ENCODE results near the gene HOXC12.

Gene HOXC12

DNA sequence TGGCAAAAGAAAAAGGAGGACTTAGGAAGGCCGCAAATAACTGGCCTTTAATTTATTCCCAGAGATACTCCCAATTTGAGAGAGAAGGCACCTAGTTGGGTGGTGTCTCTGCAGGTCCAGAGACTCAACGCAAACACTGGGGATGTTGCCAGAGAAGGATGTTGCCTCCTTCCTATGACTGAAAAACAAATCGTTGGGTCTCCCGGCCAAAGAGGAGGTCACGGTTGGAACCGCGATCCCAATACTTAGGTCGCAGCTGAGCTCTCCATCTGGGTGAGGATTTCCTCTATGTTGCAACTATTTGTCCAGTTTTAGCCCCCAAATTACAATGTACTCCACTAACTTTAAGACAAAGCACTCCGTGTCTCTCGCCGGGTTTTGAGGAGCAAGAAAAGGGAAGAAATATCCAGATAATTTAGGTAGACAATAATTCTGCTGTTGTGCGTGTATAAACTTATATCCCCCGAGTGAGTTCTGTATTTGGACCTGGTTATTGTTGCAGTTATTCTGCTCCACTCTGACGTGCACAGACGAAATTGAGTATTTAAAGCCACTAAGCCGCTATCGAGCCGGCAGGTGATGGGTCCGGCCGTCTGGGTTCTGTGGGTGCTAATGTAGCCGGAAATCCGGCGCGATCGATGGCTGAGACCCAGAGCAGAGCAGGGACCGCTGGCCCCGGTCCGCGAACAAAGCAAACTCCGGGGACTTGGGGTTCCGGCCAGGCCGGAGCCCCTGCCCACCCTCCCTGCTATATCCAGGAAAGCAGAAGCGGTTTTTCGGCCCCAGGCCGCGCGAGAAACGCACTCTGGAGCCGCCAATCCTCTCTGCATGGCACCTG is 5.7 kb downstream of the HOXC12 start:
- H3K36me3 ChIP-seq (ENCODE audit: insufficient read depth, low read length) = no peaks in the 10 kb centered on the region
- no peak overlapping the region for H3K27ac ChIP-seq (ENCODE audit: low read depth, low read length)
- no peak overlapping the region; the same call in 1 of the 2 replicates for H3K4me3 ChIP-seq (ENCODE audit: low read depth, low read length)
- H3K27me3 ChIP-seq (ENCODE audit: insufficient read depth, low read length) = peaks cover 100% of the 10 kb centered on the region
- no peak overlapping the region for H2AFZ ChIP-seq (ENCODE audit: low read length, unreplicated experiment)
- no peaks in the 10 kb centered on the region for H3K79me2 ChIP-seq (ENCODE audit: control insufficient read depth, insufficient read depth, low read length, unreplicated experiment)
- H3K4me1 ChIP-seq (ENCODE audit: control insufficient read depth, insufficient read depth, low read length, unreplicated experiment) = no peaks in the 10 kb centered on the region

DNA sequence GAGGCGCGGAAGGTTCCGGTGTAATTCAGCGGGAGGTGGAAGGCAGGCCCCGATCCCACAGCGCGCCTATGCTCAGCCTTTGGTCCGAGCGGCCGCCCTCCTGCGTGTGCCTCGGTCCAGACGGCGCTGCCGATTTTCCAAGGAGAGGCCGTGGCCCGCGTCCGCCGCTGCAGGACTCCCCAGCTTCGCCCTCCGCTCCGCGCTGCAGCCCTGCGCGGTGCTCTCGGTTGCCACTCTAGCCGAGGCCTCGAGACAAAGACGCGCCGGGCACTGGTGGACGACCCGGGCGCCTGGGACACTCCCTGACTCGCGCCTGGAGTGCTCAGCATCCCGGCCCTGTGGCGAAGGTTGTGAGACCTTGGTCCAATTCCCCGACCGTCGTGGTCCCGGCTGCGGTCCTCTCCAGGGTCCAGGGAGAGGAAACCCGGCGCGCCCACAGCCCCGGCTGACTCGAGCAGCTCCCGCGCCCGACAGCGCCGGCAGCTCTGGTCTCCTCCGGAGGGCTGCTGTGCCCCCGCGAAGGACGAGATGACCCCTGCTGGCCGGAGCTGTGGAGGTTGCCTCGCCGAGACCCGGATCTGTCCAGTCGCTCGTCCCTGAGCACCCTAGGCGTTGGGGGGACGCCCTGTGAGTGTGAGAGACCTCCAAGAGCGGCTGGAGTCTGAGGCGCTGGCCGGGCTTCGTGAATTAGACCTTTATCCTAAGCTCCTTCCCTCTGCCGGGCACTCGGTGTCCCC is 6.5 kb downstream of the HOXC12 start:
- H3K27ac ChIP-seq (ENCODE audit: low read depth, low read length) = no peak overlapping the region
- no peak overlapping the region; the same call in 1 of the 2 replicates for H3K4me3 ChIP-seq (ENCODE audit: low read depth, low read length)
- no peaks in the 10 kb centered on the region for H3K79me2 ChIP-seq (ENCODE audit: control insufficient read depth, insufficient read depth, low read length, unreplicated experiment)
- no peaks in the 10 kb centered on the region for H3K36me3 ChIP-seq (ENCODE audit: insufficient read depth, low read length)
- H2AFZ ChIP-seq (ENCODE audit: low read length, unreplicated experiment) = no peak overlapping the region
- H3K4me1 ChIP-seq (ENCODE audit: control insufficient read depth, insufficient read depth, low read length, unreplicated experiment) = no peaks in the 10 kb centered on the region
- peaks cover 100% of the 10 kb centered on the region for H3K27me3 ChIP-seq (ENCODE audit: insufficient read depth, low read length)

DNA sequence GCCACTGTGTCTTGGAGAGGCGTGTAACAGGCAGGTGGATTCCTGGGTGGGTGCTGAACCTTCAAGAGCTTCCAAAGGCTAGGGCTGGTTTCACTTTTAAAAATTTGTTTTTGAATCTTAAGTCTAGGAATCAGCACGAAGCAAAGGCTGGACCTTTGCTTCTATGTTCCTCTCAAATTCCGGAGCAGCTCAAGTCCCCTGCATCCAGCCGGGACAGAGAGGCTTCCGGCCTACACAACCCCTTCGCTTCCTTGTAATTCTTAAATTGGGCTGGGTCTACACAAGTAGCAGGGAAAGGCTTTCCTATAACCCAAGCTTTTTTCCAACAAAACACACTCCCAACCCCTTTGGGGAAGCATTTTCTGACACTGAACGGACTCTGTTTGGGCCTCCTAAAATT is 8.3 kb downstream of the HOXC12 start:
- Histone ChIP-seq H3K36me3 (ENCODE audit: insufficient read depth, low read length) (no peaks in the 10 kb centered on the region), H3K79me2 (ENCODE audit: control insufficient read depth, insufficient read depth, low read length, unreplicated experiment) (no peaks in the 10 kb centered on the region), H2AFZ (ENCODE audit: low read length, unreplicated experiment) (no peak overlapping the region), H3K4me1 (ENCODE audit: control insufficient read depth, insufficient read depth, low read length, unreplicated experiment) (peaks cover 3% of the 10 kb centered on the region), H3K27me3 (ENCODE audit: insufficient read depth, low read length) (peaks cover 100% of the 10 kb centered on the region), H3K4me3 (ENCODE audit: low read depth, low read length) (no peak overlapping the region), H3K27ac (ENCODE audit: low read depth, low read length) (no peak overlapping the region)

DNA sequence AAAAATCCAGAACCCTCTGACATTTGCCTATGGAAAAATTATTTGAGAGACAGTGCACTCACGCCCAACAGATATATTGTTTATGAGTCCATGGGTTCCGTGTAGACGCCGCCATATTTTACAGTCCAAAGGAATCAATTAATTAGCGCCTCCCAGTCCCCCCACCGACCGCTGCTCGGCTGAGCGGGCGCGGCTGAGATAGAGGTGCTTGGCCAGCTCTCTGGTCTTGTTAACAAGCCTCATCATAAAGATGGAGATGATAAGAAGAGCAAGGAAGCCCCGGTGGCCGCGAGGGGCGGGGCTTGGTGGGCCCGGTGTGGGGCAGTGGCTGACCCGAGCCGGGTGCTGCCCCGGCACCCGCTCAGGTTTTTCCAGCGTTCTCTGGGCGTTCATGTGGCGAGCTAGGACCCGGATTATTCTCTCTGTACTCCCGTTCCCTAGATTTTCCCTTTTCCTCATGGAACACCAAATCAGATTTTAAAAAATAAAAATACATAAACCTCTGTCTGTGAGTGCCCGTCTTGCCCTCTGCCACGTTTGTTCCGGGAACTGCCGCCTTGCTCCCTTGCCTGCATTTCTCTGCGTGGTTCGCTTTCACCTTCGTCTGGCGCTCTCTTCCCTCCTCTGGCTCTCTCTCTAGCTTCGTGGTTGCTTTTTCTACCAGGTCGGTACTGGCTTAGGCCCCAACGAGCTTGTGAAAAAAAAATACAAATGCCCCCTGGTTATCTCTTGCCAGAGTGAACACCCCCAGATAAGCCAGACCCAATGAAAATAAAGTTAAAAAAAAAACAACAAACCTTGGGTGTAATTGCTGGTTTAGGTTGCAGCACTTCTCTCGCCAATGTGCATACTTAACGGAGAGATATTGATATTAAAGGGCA is 9.0 kb downstream of the HOXC12 start:
- Histone ChIP-seq H2AFZ (ENCODE audit: low read length, unreplicated experiment) (no peak overlapping the region), H3K4me3 (ENCODE audit: low read depth, low read length) (no peak overlapping the region), H3K4me1 (ENCODE audit: control insufficient read depth, insufficient read depth, low read length, unreplicated experiment) (peaks cover 3% of the 10 kb centered on the region), H3K27ac (ENCODE audit: low read depth, low read length) (no peak overlapping the region), H3K27me3 (ENCODE audit: insufficient read depth, low read length) (peaks cover 100% of the 10 kb centered on the region), H3K79me2 (ENCODE audit: control insufficient read depth, insufficient read depth, low read length, unreplicated experiment) (no peaks in the 10 kb centered on the region), H3K36me3 (ENCODE audit: insufficient read depth, low read length) (no peaks in the 10 kb centered on the region)

DNA sequence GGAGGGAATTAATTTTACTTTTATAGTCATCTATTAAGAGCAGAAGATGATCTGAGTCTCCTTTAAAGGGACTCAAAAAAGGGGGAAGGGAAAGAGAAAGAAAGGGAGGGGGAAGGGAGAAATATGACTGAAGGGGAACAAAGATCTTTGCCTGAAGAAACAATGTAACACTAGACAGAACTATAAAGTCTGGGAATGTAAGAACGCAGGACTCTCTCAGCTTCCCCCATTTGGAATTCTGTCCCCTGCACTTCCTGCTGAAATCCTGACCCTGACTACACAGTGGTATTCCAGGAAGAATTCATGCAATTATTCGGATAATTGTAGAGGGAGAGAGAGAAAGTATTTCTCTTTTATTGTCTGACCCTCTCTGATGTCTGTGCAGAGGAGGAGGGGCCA is 9.6 kb downstream of the HOXC12 start:
- Histone ChIP-seq H3K79me2 (ENCODE audit: control insufficient read depth, insufficient read depth, low read length, unreplicated experiment) (no peaks in the 10 kb centered on the region), H2AFZ (ENCODE audit: low read length, unreplicated experiment) (no peak overlapping the region), H3K27me3 (ENCODE audit: insufficient read depth, low read length) (peaks cover 100% of the 10 kb centered on the region), H3K27ac (ENCODE audit: low read depth, low read length) (no peak overlapping the region), H3K4me1 (ENCODE audit: control insufficient read depth, insufficient read depth, low read length, unreplicated experiment) (peaks cover 3% of the 10 kb centered on the region), H3K4me3 (ENCODE audit: low read depth, low read length) (no peak overlapping the region), H3K36me3 (ENCODE audit: insufficient read depth, low read length) (no peaks in the 10 kb centered on the region)

DNA sequence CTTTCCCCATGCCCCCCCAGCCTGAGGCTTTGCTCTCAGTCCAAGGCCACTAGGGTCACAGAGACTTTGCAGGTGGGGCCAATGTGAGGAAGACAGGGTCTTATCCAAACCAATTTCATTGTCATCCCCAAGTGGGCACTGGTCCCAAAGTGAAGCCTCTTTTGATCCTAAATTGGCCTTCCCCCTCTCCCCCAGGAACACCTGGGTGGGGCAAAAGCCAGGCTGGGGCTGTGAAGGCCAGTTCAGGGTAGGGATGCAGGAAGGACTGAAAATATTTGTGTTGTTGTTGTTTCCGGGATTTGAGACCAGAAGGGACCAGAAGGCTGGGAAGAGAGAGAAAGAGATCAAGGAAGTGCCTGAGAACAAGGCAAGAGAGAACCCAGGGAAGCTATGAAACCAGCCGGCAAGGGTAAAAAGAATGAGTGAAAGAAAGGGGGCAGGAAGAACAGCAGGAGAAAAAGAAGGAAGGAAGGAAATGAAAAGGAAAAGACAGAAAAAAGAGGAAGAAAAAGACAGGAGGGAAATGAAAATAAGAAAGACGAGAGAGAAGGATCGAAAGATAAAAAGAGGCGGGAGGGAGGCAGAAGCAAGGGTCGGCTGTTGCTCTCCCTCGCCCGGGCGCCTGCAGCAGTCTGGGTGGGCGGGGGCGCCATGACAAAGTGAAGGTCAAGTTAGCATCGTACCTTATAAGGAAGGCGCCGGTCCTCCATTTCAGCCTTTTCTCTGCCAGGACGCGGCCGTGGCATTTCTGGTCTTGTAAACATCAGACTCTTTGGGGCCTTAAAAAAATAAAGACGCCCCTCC is 10.8 kb downstream of the HOXC12 start:
- Histone ChIP-seq H3K4me1 (ENCODE audit: control insufficient read depth, insufficient read depth, low read length, unreplicated experiment) (peaks cover 3% of the 10 kb centered on the region), H2AFZ (ENCODE audit: low read length, unreplicated experiment) (peak overlapping the region; percentile 21), H3K79me2 (ENCODE audit: control insufficient read depth, insufficient read depth, low read length, unreplicated experiment) (no peaks in the 10 kb centered on the region), H3K36me3 (ENCODE audit: insufficient read depth, low read length) (no peaks in the 10 kb centered on the region), H3K4me3 (ENCODE audit: low read depth, low read length) (peak overlapping the region; percentile 49), H3K27me3 (ENCODE audit: insufficient read depth, low read length) (peaks cover 100% of the 10 kb centered on the region), H3K27ac (ENCODE audit: low read depth, low read length) (no peak overlapping the region)

DNA sequence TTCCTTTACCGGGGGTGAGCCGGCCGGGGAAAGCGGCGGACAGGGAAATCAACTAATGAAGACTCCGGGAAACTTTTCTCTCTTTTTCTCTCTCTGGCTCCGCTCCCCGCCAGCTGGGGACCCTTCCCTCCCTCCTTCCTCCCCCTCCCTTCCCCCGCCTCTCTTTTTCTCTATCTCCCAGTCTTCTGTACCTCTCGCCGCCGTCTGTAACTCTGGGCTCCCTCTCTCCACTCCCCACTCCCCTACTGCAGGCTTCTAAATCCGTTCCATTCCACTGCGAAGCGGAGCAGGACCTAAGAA is 11.3 kb downstream of the HOXC12 start:
- H3K4me1 ChIP-seq (ENCODE audit: control insufficient read depth, insufficient read depth, low read length, unreplicated experiment) = peaks cover 3% of the 10 kb centered on the region
- peaks cover 100% of the 10 kb centered on the region for H3K27me3 ChIP-seq (ENCODE audit: insufficient read depth, low read length)
- H3K79me2 ChIP-seq (ENCODE audit: control insufficient read depth, insufficient read depth, low read length, unreplicated experiment) = no peaks in the 10 kb centered on the region
- peak overlapping the region; percentile 49 for H3K4me3 ChIP-seq (ENCODE audit: low read depth, low read length)
- H3K27ac ChIP-seq (ENCODE audit: low read depth, low read length) = no peak overlapping the region
- H2AFZ ChIP-seq (ENCODE audit: low read length, unreplicated experiment) = no peak overlapping the region
- H3K36me3 ChIP-seq (ENCODE audit: insufficient read depth, low read length) = no peaks in the 10 kb centered on the region

DNA sequence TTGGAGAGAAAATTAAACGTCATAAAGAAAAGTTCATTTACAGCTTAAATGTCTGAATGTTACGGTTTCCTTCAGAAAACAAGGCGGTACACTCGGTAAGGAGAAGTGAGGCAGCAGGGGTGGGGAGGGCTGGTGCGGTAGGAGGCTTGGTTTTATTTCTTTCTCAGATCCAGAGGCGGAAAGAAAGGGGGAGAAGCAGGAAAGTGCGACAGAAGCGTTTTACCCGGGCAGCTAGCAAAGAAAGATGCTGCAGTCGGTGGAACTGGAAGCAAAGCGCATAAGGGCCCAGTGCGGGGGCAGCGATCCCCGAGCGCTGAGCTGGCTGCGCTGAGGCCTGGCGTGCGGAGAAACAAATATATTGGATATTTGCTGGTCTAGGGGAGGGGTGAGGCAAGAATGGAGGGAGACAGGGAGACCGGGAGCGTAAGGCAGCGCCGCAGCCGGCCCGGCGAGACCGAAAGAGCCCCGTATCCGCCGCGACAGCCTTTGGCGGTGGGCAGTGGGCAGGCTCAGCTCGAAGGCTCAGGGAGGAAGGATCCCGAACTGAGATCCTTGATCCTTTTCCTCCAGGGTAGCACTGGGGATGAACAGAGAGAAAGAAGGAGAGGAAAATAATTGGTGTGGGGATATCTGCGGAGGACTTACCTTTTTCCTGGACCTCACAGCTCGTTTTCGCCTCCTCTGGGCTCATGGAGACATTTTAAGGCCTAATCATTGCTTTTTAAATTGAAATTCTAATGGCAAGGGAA is 11.9 kb downstream of the HOXC12 start:
- Histone ChIP-seq H3K79me2 (ENCODE audit: control insufficient read depth, insufficient read depth, low read length, unreplicated experiment) (no peaks in the 10 kb centered on the region), H3K4me3 (ENCODE audit: low read depth, low read length) (0 out of 2 replicates have a peak overlapping the region, but pooled peaks have one; percentile 49), H3K27ac (ENCODE audit: low read depth, low read length) (no peak overlapping the region), H3K4me1 (ENCODE audit: control insufficient read depth, insufficient read depth, low read length, unreplicated experiment) (peaks cover 3% of the 10 kb centered on the region), H3K27me3 (ENCODE audit: insufficient read depth, low read length) (peaks cover 100% of the 10 kb centered on the region), H2AFZ (ENCODE audit: low read length, unreplicated experiment) (no peak overlapping the region), H3K36me3 (ENCODE audit: insufficient read depth, low read length) (no peaks in the 10 kb centered on the region)

DNA sequence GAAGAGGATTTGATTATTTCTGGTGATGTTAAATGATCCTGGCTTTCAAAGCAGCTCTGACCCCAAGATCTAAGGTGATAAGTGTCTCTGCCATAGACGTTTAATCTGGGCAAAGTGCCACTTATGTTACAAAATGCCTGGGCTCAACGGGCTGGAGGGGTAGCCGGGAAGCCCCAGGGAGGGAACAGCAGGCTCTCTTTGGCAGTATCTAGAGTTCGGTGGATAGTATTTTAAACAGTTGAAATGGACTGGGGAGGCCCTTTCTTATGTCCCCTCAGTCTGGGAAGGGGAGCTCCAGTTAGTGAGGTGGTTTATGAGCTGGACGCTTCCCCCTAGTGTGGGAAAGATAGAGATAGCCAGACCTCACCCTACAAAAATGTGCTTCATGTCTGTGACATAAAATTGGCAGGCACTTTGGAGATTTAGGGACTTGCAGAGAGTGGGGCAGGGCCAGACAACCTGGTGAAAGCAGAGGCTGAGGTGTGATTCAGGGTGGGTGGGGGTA is 12.8 kb downstream of the HOXC12 start:
- Histone ChIP-seq H3K4me3 (ENCODE audit: low read depth, low read length) (no peak overlapping the region), H3K27me3 (ENCODE audit: insufficient read depth, low read length) (peaks cover 100% of the 10 kb centered on the region), H3K79me2 (ENCODE audit: control insufficient read depth, insufficient read depth, low read length, unreplicated experiment) (no peaks in the 10 kb centered on the region), H3K27ac (ENCODE audit: low read depth, low read length) (no peak overlapping the region), H3K36me3 (ENCODE audit: insufficient read depth, low read length) (no peaks in the 10 kb centered on the region), H3K4me1 (ENCODE audit: control insufficient read depth, insufficient read depth, low read length, unreplicated experiment) (peaks cover 3% of the 10 kb centered on the region), H2AFZ (ENCODE audit: low read length, unreplicated experiment) (no peak overlapping the region)
